NK-92 (cell line): ENCODE results near the gene SCYGR4.
"Not testable (repeated sequence)": the region's sequence is repeated elsewhere in the genome, so short reads cannot be mapped to it uniquely, and the experiment has no call there.

Source experiments
- DNase-seq: peaks from one replicate; lab custom pipeline; 2025; ENCODE audit not compliant: unreplicated experiment; lab: John Stamatoyannopoulos, UW

The SCYGR4 gene

DNA sequence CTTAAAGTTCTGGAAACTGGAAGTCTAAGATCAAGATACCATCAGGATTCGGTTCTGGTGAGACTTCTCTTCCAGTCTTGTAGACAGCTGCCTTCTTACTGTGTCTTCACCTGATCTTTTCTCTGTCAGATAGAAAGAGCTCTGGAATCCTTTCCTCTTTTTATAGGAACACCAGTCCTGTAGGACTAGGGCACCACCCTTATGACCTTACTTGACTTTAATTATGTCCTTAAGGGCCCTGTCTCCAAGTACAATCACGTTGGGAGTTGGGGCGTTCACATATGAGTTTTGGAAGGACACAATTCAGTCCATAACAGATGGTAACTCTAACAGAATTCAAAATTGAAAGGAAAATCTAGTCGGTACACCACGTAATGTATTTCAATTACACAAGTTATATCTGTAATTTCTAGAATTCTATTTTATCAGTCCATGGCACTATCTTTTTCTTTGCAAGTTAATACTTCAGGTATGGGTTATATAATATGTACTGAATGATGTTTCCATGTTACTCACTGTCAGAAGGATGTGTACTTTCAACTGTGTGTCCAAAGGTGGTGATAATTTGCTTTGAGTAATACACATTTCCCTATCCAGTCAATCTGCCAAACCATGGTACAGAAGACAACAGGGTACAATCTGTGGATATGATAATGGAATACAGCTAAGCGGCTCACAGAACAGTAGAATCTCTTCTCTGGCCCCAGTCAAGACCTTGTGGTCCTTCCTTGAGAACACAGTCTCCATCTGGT lies 48.1 kb downstream of the SCYGR4 start:
- DNase-seq: no peak

DNA sequence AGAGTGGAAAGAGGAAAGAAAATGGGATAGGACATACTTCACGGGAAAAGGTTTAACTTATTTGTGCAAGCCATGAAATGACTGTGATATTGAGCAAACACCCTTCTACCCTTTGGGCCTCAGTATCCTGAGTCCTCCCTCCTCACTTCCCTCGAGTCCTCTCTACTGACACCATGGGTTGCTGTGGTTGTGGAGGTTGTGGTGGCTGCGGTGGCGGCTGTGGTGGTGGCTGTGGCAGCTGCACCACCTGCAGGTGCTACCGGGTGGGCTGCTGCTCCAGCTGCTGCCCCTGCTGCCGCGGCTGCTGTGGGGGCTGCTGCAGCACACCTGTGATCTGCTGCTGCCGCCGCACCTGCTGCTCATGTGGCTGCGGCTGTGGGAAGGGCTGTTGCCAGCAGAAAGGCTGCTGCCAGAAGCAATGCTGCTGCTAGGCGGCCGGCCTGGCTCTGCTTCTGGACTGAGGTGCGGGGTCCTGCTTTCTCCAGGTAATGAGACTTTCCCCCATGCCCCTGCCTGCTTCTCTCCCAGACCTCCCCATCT lies 49.4 kb downstream of the SCYGR4 start, which contains the start of gene SCYGR5:
SCYGR5 (plus strand) TSS at position 174 of the 540 bp plus-strand sequence; CDS start at position 174, 0 bp downstream.
- not testable (repeated sequence) for DNase-seq
